Brain microvascular endothelial cell (primary cell): Measurements from ENCODE around the gene GCSAM.

Experiments
- DNase-seq: peaks from one replicate; pipeline ENCODE4 v3.0.0-alpha.2; 2020
- H3K27ac ChIP-seq: fragments of 250-450 bp; sonication (Bioruptor Pico); 2 replicates; pipeline ENCODE4 v1.5.1; 2020; ENCODE audit warnings: mild to moderate bottlenecking, moderate library complexity
- H3K27me3 ChIP-seq: fragments of 250-450 bp; sonication (Bioruptor Pico); replicated peaks from 2 replicates; pipeline ENCODE4 v1.5.1; 2020; ENCODE audit warnings: mild to moderate bottlenecking
- H3K36me3 ChIP-seq: fragments of 250-450 bp; sonication (Bioruptor Pico); replicated peaks from 2 replicates; pipeline ENCODE4 v1.5.1; 2020; ENCODE audit warnings: mild to moderate bottlenecking
- H3K4me3 ChIP-seq: 2 replicates; pipeline ENCODE4 v1.5.1; 2011; ENCODE audit warnings: low read depth, mild to moderate bottlenecking, control low read depth, low read length, moderate library complexity
- CTCF ChIP-seq: IDR thresholded peaks from 2 replicates; pipeline ENCODE4 v1.5.1; 2011; ENCODE audit warnings: low read depth, mild to moderate bottlenecking, moderate library complexity, low read length, control low read depth, inconsistent platforms; ENCODE audit errors: missing control alignments
- in situ Hi-C: cut with HindIII; loops from 2 replicates; pipeline ENCODE4 v1.10.0; 2017; ENCODE audit warnings: low sequenced_read_pairs, low pct_ligation_motif_present

GCSAM gene

DNA sequence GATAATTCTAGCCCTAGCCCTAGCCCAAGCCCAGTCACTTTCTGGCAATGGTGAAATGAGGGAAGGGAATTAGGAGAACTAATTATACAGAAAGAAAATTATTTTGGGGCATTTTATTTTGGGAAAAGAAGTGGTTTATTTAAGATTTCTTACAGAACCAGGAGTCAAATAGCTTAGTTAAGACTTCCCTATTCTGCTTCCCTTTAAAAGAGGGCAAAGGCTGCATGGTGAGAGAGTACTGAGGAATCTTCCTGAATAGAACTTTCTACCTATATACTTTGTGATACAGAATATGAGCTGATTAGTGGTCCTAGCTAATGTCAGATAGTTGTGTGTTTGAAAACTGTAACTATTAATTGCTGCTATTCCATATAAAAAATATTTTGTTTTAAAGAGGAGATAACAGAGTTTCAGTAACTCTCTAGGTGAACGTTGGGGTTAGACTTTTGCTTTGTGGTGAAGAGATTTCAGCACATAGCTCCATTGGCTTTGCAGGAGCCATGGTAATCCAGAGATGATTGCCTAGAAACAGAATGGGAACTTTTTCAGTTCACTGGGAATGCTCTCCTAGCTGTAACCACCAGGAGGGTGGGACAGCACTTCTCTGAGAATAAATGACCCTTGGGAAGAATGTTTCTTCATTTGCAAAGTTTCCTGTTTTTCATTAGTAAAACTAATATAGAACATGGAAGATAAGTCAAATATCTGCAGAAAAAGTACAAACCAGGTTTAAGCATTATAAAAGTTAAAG, 5.3 kb upstream of the GCSAM start:
- in situ Hi-C loops = no loop called here
- DNase-seq = no peak
- Histone ChIP-seq H3K36me3 (no peaks in the 10 kb centered on the region), H3K4me3 (no peak overlapping the region), H3K27ac (no peak overlapping the region), H3K27me3 (no peaks in the 10 kb centered on the region)
- TF ChIP-seq CTCF = no peak

- no peak for TF ChIP-seq CTCF
- no peak for DNase-seq
- Histone ChIP-seq H3K36me3 (no peaks in the 10 kb centered on the region), H3K27ac (no peak overlapping the region), H3K4me3 (no peak overlapping the region), H3K27me3 (no peaks in the 10 kb centered on the region)
- in situ Hi-C loops = no loop called here
These were observed 4.7 kb upstream of the GCSAM start for GRCh38 chr3:112137781-112138180.

- TF ChIP-seq CTCF = peak; percentile 79
- Histone ChIP-seq H3K36me3 (no peaks in the 10 kb centered on the region), H3K27me3 (no peaks in the 10 kb centered on the region), H3K4me3 (no peak overlapping the region), H3K27ac (no peak overlapping the region)
- in situ Hi-C loops = no loop called here
- DNase-seq = peak; percentile 54
These were observed 4.1 kb upstream of the GCSAM start for GRCh38 chr3:112136959-112137693.

DNA sequence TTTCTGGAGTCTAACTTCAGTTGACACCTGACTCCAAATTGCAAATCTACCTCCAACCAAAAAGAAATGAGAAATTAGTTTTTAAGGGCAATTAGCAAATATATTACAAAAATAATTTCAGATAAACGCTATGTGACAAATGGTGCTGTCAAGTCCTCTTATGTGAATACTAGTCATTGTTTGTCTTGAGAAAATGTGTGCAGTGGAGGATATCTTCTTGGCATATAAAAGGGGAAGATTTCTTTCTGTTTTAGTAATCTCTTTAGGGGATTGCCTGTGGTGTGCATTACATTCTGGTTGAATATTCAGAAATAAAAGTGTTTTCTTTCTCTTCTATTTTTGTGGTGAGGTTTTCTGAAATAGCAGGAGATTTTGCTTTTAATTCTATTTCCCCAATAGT, 3.0 kb upstream of the GCSAM start:
- H3K4me3 ChIP-seq = no peak overlapping the region
- in situ Hi-C loops = no loop called here
- no peak for DNase-seq
- H3K36me3 ChIP-seq = no peaks in the 10 kb centered on the region
- TF ChIP-seq CTCF = no peak
- H3K27me3 ChIP-seq = no peaks in the 10 kb centered on the region
- H3K27ac ChIP-seq = no peak overlapping the region

GRCh38 chr3:112134335-112135124, 1.5 kb upstream of the GCSAM start:
- H3K36me3 ChIP-seq = no peaks in the 10 kb centered on the region
- no peak overlapping the region for H3K27ac ChIP-seq
- no peak overlapping the region for H3K4me3 ChIP-seq
- DNase-seq = no peak
- in situ Hi-C loops = no loop called here
- no peaks in the 10 kb centered on the region for H3K27me3 ChIP-seq
- no peak for TF ChIP-seq CTCF
